ENCODE data around the gene ZNF496. TPM values are rescaled to one million over a fixed set of nuclear protein-coding genes. Genes with fewer than 3 reads are reported as not detected.

Gene ZNF496
- total RNA-seq, 1 experiment from 2014 or later: 21.4 TPM

DNA sequence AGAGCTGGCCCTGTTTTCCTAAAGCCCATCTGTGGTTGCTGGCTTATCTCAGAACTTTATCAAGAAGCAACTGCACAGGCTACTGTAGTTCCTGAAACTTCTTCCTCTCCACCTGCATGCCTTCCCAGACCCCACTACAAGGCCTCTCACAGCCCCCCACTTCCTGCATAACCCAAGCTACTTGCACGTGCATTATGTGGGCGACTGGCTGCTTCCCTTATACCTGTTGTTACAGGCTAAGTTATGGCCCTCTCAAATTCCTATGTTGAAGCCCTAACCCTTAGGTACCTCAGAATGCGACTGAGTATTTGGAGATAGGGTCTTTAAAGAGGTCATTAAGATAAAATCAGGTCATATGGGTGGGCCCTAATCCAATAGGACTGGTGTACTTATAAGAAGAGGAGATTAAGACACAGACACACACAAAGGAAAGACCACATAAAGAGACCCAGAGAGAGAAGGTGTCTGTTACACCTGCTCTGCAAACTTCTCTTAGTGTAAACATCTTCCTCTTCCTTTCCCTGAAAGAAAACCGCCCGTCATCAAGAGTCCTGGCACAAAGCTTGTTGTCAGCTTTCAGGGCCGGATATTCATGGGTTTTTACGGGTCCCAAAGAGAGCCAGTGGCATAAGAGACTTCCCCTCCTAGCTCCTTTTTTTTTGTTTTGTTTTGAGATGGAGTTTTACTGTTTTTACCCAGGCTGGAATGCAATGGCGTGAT is 5.1 kb downstream of the ZNF496 start:
- CTCF ChIA-PET: interaction anchor here (0.6 kb wide), 1 partner anchor 30 kb away, joined by 5 read pairs; no protein-coding TSS in a partner anchor
- in situ Hi-C loops (cut with HindIII; ENCODE audit: low pct_unique_long_range_greater_than_20kb, low sequenced_read_pairs) (no loop called here), intact Hi-C loops (cut with micrococcal nuclease; ENCODE audit: unreplicated experiment) (no loop called here)
- BruUV-seq (replicated peaks): no TSS peak
- DNase-seq (ENCODE audit: low read depth, low spot score) (no peak), ATAC-seq (no peak)
- TF ChIP-seq CTCF (IDR thresholded peaks at IDR 0.05) (no peak), POLR2AphosphoS5 (IDR thresholded peaks at IDR 0.05; ENCODE audit: low read depth, low read length) (no peak), TCF7L2 (IDR thresholded peaks at IDR 0.05; ENCODE audit: low read depth, low read length) (no peak), SIN3A (IDR thresholded peaks at IDR 0.05; ENCODE audit: borderline replicate concordance, insufficient read depth, low read depth, low read length) (no peak)
- TF ChIP-seq, protein P1, sequence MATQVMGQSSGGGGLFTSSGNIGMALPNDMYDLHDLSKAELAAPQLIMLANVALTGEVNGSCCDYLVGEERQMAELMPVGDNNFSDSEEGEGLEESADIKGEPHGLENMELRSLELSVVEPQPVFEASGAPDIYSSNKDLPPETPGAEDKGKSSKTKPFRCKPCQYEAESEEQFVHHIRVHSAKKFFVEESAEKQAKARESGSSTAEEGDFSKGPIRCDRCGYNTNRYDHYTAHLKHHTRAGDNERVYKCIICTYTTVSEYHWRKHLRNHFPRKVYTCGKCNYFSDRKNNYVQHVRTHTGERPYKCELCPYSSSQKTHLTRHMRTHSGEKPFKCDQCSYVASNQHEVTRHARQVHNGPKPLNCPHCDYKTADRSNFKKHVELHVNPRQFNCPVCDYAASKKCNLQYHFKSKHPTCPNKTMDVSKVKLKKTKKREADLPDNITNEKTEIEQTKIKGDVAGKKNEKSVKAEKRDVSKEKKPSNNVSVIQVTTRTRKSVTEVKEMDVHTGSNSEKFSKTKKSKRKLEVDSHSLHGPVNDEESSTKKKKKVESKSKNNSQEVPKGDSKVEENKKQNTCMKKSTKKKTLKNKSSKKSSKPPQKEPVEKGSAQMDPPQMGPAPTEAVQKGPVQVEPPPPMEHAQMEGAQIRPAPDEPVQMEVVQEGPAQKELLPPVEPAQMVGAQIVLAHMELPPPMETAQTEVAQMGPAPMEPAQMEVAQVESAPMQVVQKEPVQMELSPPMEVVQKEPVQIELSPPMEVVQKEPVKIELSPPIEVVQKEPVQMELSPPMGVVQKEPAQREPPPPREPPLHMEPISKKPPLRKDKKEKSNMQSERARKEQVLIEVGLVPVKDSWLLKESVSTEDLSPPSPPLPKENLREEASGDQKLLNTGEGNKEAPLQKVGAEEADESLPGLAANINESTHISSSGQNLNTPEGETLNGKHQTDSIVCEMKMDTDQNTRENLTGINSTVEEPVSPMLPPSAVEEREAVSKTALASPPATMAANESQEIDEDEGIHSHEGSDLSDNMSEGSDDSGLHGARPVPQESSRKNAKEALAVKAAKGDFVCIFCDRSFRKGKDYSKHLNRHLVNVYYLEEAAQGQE (IDR thresholded peaks at IDR 0.05; ENCODE audit: insufficient read depth in 1 of 2, low read depth in 2 of 2, low read length in 1 of 2): no peak
- no peaks in the 10 kb centered on the region for H3K27me3 ChIP-seq (ENCODE audit: control insufficient read depth, insufficient read depth, low read length)
- H3K4me1 ChIP-seq (ENCODE audit: control insufficient read depth, insufficient read depth, low read length): peaks cover 5% of the 10 kb centered on the region; the same call in 1 of the 2 replicates
- H3K9me3 ChIP-seq (ENCODE audit: control insufficient read depth, insufficient read depth, low read depth, low read length): no peaks in the 10 kb centered on the region
- H3K36me3 ChIP-seq (ENCODE audit: control insufficient read depth, insufficient read depth, low read length): peaks cover 10% of the 10 kb centered on the region
- H3K27ac ChIP-seq (ENCODE audit: low read length): no peak overlapping the region
- no peak overlapping the region for H3K4me3 ChIP-seq (ENCODE audit: low read depth in 2 of 2, low read length in 2 of 2)
- POLR2A ChIA-PET: interaction anchor here (0.6 kb wide), 1 partner anchor 25 kb away, joined by 11 read pairs; no protein-coding TSS in a partner anchor

GRCh38 chr1:247324923-247325322 is 6.7 kb downstream of the ZNF496 start:
- H3K4me1 ChIP-seq (ENCODE audit: control insufficient read depth, insufficient read depth, low read length): no peaks in the 10 kb centered on the region
- no peak for ATAC-seq
- ChIA-PET POLR2A (no interaction called here), CTCF (no interaction called here)
- no peak overlapping the region for H3K27ac ChIP-seq (ENCODE audit: low read length)
- TF ChIP-seq, protein P1 (IDR thresholded peaks at IDR 0.05; ENCODE audit: insufficient read depth in 1 of 2, low read depth in 2 of 2, low read length in 1 of 2): no peak
- TF ChIP-seq CTCF (IDR thresholded peaks at IDR 0.05) (no peak), TCF7L2 (IDR thresholded peaks at IDR 0.05; ENCODE audit: low read depth, low read length) (no peak), SIN3A (IDR thresholded peaks at IDR 0.05; ENCODE audit: borderline replicate concordance, insufficient read depth, low read depth, low read length) (no peak), POLR2AphosphoS5 (IDR thresholded peaks at IDR 0.05; ENCODE audit: low read depth, low read length) (no peak)
- H3K9me3 ChIP-seq (ENCODE audit: control insufficient read depth, insufficient read depth, low read depth, low read length): no peaks in the 10 kb centered on the region
- H3K4me3 ChIP-seq (ENCODE audit: low read depth in 2 of 2, low read length in 2 of 2): no peak overlapping the region
- BruUV-seq (replicated peaks): no TSS peak
- no peak for DNase-seq (ENCODE audit: low read depth, low spot score)
- H3K27me3 ChIP-seq (ENCODE audit: control insufficient read depth, insufficient read depth, low read length): no peaks in the 10 kb centered on the region
- H3K36me3 ChIP-seq (ENCODE audit: control insufficient read depth, insufficient read depth, low read length): peaks cover 10% of the 10 kb centered on the region
- in situ Hi-C loops (cut with HindIII; ENCODE audit: low pct_unique_long_range_greater_than_20kb, low sequenced_read_pairs): no loop called here
- intact Hi-C loops (cut with micrococcal nuclease; ENCODE audit: unreplicated experiment): no loop called here
